Peyer's patch (tissue), 4 donors: ENCODE data around the gene FAM180B.
"Not testable (repeated sequence)": the region's sequence is repeated elsewhere in the genome, so short reads cannot be mapped to it uniquely, and the experiment has no call there.

Experiments
- CTCF ChIP-seq, 6 experiments: fragments of 450-650 bp in 4 of 6; fragments of 200-600 bp in 2 of 6; sonication (generic) in 1 of 6; IDR thresholded peaks; one replicate each; pipeline ENCODE4 v1.5.1; 2017 to 2019; ENCODE audit warnings: antibody characterized with exemption in 6 of 6, mild to moderate bottlenecking in 3 of 6, moderate library complexity in 1 of 6
- POLR2A ChIP-seq, 2 donors: fragments of 450-650 bp; IDR thresholded peaks; one replicate each; pipeline ENCODE4 v1.5.1; 2017; ENCODE audit warnings: antibody characterized with exemption in 2 of 2, mild to moderate bottlenecking in 2 of 2, moderate library complexity in 2 of 2

GRCh38 chr11:47564366-47564765 is 22.1 kb upstream of the FAM180B start:
- TF ChIP-seq CTCF, POLR2A (IDR thresholded peaks at IDR 0.05): not testable (repeated sequence)
